CD4-positive, alpha-beta T cell treated with Interleukin-10 for 1 hour (primary cell): Measurements from ENCODE around the gene TIAL1.
"Not testable (repeated sequence)": the region's sequence is repeated elsewhere in the genome, so short reads cannot be mapped to it uniquely, and the experiment has no call there.

Experiments
- DNase-seq: peaks from one replicate; pipeline ENCODE4 v3.0.0-alpha.2; 2020

Gene TIAL1, protein sequence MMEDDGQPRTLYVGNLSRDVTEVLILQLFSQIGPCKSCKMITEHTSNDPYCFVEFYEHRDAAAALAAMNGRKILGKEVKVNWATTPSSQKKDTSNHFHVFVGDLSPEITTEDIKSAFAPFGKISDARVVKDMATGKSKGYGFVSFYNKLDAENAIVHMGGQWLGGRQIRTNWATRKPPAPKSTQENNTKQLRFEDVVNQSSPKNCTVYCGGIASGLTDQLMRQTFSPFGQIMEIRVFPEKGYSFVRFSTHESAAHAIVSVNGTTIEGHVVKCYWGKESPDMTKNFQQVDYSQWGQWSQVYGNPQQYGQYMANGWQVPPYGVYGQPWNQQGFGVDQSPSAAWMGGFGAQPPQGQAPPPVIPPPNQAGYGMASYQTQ

DNA sequence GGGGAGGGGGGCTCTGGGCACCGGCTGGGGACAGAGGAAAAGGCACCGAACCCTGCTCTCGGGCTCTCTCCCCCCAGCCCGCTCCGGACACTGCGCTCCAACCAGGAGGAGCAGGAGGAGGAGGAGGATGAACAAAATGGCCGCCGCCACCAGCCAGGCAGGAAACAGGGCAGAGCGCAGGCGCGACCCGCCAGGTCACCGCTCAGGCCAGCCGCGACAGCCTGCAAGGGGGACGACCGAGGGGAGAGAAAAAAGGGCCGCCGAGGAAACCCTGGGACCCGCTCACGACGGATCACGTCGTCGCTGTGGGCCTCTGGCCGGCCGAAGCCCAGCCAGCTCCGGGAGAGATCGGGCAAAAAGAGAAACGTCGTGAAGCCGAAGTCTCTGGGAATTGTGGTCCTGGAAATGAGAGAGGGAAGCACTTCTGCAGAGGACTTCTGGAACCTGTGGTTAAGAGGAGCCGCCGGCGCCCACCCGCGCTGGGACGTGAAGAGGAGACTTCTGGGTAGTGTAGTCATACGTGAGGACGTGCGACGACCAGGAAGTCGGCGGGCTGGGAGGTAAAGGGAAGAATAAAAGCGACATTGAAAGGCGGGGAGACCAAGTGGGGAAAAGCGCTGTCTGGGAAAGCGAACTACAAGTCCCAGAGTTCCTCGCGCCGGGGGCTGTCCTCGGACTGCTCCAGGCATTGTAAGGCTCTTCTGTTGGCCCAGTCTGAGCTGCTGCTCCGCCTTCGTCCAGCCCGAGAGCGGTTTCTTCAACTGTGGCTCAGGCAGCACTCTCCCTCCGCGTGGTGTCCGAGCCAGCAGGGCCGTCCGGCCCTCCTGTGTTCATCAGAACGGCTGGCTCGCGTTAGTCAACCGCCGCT lies at the start of gene TIAL1:
TIAL1 (minus strand) TSS at position 428 of the 868 bp plus-strand sequence. CDS start 499 bp downstream, outside the sequence.
- peak; percentile 96 for DNase-seq

DNA sequence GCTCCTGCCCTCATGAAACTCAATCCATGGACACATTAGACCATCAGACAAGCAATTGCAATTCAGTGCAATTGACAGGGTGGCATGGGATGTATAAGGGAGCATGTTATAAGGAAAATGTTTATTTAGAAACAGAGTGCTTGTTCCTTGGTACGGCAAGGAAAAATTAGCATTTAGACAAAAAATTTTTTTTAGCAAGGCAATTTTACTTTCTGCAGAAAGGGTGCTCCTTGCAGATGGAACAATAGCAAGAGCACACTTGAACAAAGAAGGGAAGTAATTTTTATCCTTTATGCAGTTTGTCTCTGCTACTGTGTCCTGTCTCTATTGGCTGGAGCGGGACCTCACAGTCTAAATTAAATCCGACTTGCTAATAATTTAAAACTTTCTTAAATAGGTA lies 48.2 kb upstream of the TIAL1 start:
- no peak for DNase-seq

DNA sequence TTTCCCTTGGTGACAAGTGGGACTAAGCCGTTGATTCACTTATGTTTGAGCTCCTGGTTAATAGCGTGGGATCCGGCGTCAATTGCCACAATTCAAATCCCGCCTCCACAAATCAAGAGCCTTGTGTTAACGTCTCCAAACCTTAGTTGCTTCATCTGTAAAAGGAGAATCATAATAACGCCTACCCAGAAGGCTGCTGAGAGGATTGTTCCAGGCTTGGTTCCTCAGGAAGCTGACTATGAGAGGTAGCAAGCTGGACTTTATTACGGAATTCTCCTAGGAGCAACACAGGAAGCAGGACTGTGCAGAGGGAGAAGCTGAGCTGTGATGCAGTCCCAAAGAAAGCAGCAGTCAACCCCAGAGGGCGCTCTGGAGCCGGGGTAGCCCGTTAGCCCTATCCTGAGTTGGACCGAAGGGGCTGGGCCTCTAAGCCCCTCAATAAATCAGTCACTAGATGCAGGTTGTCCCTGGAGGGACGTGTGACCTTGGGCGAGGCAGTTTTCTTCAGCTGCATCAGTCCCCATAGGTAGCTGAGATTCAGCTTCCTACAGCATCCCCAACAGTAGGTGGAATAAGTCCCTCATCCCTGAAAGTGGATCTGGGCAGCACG lies 47.5 kb upstream of the TIAL1 start:
- no peak for DNase-seq

DNA sequence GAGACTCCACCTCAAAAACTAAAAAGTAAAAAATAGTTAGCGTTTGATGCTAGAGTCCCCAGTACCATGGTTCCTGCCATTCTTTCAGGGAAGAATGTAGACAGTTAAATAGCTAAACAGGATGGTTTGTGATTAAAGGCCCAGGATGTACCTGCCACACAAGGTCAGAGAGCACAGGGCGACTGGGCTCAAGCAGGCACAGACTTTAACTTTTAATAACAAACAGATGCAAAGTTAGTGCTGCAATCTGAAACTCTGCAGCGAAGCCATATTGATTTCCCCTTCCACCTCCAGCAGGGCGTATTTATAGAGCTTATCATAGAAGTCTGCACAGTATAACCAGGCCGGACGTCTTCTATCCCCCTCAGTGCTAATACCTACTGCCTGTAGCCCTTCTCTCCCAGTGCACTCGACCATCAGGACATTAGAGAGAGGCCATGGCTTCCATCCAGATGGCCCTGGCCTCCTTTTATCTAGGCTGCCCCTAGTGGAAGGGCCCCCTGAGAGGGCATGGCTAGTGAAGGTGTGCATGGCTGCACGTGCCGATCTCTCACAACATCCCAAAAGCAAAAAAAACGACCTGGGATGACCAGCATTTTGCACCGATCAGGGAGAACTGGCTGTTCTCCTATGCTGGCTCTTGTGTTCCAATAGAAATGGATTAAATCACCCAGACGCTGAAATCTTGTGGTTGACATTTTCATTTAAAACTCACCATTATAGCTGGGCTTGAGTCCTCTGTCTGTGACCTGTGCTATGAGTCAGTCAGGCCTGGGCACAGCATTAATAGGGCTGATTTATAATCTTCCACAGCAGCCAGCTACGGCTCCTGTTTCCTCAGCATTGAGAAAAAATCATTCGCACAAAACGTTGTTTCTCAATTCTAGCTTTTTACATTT lies 46.8 kb upstream of the TIAL1 start:
- DNase-seq, result no peak

DNA sequence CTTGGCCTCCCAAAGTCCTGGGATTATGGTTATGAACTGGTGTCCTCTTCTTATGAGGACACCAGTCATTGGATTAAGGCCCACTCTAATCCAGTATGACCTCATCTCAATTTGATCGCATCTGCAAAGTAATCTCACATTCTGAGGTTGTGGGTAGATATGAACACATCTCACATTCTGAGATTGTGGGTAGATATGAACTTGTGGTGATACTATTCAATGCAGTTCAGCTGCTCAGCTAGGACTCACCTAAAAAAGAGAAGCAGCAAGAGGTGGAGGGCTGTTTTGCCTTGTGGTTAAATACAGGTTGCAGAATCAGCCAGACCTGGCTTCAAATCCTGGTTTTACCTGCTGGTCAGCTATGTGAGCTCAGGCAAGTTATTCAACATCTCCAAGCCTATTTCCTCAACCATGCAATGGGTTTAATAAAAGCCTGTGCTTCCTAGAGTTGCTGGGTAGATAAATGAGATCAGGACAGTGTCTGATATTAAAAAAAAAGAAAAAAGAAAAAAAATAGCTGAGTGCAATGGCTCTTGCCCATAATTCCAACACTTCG lies 45.9 kb upstream of the TIAL1 start:
- peak; percentile 58 for DNase-seq

DNA sequence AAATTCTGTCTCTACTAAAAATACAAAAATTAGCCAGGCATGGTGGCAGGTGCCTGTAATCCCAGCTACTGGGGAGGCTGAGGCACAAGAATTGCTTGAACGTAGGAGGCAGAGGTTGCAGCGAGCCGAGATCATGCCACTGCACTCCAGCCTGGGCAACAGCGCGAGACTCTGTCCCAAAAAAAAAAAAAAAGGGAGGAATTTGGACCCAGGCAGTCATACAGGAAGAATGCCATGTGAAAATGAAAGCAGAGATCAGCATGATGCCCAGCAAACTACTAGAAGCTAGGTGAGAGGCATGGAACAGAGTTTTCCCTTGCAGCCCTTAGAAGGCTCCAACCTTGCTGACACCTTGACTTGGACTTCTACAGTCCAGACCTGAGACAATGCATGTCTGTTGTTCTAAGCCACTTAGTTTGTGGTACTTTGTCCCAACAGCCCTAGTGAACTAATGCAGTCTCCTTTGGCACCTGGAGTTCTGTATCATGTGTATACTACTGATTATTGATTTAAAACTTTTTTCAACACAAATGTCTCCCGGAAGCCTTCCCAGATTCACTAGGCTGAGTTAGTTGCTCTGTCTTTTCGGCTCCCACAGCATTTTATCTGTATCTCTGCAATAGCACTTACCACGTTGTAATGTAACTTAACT lies 44.2 kb upstream of the TIAL1 start:
- DNase-seq, result no peak

DNA sequence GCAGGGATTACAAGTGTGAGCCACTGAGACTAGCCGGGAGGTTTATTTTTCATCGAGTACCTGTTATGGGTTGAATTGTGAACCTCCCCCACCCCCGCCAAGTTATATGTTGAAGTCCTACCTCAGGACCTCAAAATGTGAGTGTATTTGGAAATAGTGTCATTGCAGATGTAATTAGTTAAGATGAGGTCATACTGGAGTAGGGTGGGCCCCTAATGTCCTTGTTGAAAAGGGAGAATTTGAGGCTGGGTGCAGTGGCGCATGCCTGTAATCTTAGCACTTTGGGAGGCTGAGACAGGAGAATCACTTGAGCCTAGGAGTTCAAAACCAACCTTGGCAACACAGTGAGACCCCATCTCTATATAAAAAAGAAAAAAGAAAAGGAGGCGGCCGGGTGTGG lies 43.6 kb upstream of the TIAL1 start:
- no peak for DNase-seq

DNA sequence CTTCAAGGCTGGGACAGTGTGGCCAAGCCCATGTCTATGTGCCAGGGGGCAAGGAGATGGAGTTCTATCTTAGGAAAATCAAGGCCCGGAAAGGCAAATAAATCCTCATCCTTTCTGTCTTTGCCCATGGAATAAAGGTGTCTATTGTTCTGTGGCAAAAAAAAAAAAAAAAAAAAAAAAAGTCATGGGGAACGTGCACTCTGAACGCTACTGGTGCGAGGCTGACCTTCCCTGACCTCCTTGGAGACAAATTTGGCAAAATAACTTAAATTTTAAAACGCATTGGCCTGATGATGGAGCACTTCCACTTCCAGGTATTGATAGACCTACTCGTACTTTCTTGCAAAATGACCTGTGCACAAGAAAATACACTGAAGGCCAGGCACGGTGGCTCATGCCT lies 42.2 kb upstream of the TIAL1 start:
- no peak for DNase-seq

DNA sequence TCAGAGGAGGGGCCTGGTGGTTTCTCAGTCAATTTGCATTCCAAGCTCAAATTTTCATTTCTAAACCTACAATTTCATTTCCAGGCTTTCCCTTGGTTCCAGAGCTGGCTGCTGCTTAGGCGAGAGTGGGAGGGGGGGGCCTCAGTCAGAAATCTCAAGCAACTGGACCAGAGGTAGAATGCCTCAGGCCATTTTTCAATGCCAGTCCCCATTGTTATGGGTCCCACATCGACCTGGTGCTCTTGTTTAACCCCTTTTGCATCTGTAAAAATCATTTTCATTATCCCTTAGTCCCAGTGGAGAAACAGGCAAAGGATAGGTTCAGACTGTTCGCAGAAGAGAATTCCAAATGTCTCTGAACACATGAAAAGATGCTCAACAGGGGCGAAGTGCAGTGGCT lies 40.9 kb upstream of the TIAL1 start:
- DNase-seq, result no peak

DNA sequence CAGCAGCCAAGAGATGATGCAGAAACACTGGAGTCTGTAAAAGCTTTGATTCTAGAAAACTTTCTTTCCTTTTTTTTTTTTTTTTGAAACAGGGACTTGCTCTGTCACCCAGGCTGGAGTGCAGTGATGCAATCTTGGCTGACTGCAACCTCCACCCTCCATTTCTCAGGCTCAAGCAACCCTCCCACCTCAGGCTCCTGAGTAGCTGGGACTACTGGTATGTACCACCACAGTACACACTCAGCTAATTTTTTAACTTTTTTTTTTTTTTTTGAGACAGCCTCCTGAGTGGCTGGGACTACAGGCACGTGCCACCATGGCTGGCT lies 37.4 kb upstream of the TIAL1 start:
- no peak for DNase-seq

DNA sequence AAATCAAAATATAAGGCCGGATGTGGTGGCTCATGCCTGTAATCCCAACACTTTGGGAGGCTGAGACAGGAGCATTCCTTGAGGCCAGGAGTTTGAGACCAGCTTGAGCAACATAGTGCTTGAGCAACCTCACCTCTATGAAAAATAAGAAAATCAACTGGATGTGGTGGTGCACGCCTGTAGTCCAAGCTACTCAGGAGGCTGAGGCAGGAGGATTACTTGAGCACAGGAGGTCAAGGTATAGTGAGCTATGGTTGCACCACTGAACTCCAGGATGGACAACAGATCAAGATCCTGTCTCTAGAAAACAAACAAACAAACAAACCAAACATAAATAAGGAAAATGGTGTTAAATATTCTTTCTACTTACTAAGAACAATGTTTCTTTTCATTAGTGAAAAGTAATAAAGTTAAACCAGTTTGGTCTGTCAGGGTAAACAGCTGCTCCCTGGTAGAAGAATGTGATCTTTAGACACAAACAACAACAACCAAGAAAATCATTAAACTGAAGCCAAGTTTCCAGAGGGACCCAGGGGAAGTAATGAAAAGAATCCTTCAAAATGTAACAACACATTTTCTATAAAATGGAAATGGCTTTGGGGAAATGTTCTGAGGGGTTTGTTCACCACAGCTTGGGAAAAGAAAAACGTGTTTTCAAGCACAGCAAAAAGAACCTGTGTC lies 36.9 kb upstream of the TIAL1 start:
- DNase-seq, result no peak

DNA sequence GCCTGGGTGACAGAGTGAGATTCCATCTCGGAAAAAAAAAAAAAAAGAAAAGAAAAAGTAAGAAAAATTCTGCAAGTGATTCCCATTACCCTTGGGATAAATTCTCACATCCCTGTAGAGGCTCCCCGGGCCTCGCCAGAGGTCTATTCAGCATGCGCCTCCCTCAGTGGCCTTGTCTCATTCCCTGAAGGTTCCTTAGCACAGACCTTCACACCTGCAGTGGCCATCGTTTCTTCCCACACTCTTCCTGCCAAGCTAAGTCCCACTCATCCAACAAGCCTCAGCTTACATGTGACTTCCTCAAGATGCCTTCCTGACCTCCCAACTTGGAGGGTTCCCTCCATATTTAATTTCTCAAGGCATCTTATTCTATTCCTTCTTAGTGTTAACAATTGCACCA lies 33.5 kb upstream of the TIAL1 start:
- no peak for DNase-seq

DNA sequence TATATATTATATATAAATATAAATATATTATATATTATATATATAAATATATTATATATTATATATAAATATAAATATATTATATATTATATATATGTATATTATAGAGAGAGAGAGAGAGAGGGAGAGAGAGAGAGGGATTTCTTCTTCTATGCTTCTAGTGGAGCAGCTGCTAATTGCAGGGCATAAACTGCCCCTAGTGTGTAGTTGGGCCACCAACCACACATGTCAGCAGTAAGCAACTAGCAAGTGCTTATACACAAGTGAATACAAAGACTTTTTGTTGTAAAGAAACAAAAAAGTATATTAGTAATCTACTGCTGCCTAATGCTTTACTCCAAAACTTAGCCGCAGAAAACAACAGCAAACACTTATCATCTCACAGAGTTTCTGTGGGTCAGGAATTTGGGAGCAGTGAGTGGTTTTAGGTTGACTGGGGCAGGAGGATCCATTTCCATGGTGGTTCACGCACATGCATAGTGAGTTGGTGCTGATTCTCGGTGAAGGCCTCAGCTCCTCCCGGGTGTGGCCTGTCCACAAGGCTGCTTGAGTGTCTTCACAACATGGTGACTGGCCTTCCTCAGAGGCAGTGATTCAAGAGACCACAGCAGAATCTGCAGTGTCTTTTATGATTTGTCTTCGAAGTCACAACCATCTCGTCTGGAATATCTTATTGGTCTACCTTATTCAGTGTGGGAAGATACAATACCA lies 29.0 kb upstream of the TIAL1 start:
- DNase-seq, result no peak

DNA sequence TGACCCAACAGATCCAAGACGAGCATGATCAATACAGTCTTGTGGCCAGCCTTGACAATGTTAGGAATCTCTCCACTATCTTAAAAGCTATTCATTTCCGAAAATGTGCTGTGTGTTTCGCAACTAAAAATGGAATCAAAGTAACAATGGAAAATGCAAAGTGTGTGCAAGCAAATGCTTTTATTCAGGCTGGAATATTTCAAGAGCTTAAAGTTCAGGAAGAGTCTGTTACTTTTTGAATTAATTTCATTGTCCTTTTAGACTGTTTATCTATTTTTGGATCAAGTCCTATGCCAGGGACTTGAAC lies 24.3 kb upstream of the TIAL1 start:
- DNase-seq, result no peak

DNA sequence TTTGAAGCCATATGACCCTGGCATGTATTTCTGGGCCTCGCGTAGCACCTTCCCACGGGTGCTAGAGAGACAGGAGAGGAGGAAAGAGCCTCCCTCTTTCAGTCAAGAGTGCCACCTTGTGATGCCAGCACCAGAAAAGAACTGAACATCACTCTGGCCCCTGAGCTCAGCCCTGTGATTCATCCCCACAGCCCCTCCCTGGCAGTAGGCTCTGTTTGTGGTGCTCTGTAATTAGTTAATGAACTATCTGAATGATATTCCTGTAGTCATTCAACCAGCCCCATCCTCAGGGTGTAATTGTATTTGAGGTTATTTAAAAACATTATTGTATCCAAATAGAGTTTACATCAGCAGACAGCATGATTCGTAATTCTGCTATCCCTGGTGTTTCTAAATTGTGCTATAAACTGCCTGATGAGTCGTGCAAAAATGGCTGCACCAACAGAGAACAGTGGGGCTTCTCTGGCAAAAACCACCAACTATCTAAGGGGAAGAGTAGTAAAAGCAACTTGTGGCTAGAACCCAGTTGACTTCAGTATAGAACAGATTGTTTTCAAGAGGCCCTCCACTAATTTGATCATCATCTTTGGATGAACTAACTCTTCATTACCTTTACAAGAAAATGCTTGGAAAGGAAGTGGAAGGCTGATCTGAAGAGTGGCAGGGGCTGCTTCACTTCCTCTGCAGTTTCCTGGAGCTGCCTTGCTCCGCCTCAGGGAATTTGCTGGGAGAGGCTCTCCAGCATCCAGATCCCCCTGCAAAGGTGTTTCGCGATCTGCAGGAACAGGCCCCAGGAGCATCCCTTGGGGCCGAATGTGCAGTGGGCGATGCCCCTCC lies 23.7 kb upstream of the TIAL1 start:
- no peak for DNase-seq

DNA sequence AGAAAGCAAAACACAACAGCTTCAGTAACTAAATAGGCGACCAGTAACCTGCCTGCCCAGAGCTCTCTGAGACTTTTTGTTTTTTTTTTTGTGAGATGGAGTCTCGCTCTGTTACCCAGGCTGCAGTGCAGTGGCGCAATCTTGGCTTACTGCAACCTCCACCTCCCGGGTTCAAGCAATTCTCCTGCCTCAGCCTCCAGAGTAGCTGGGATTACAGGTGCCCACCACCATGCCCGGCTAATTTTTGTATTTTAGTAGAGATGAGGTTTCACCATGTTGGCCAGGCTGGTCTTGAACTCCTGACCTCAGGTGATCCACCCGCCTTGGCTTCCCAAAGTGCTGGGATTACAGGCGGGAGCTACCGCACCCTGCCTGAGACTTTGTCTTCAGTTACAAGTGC lies 23.0 kb upstream of the TIAL1 start:
- not testable (repeated sequence) for DNase-seq

DNA sequence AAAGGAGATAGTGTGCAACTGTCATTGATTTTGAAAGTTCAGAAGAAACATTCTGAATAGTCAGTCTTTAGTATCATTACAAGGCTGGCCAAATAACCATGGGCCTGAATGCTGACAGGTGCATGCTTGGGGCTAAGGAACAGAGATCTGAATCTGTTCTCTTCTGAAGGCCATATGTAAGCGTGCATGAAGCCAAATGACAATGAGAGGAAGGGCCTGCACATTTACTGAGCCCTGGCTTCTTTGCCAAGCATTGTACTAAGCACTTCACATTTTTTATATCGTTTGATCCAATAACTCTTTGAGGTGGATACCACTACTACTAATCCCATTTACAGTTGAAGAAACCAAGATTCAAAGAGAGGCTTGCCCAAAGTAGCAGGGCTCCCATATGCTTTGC lies 22.5 kb upstream of the TIAL1 start:
- DNase-seq, result no peak

DNA sequence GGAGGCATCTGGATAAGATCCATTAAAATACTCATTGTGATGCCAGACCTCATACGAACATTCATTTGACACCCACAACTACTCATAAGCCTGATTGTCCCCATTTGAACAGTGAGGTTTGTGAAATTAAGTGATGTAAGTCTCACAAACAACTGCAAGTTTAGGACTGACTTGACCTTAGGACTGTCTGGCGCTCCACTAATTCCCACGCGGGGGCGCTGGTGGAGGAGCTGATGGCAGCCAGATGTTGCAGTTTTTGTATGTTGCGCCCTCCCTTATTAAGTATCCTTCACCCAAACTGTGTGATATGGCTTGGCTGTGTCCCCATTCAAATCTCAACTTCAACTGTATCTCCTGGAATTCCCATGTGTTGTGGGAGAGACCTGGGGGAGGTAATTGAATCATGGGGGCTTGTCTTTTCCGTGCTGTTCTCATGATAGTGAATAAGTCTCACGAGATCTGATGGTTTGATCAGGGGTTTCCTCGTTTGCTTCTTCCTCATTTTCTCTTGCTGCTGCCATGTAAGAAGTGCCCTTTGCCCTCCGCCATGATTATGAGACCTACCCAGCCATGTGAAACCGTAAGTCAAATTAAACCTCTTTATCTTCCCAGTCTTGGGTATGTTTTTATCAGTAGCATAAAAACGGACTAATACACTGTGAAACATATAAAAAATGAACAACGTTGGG lies 20.3 kb upstream of the TIAL1 start:
- DNase-seq, result no peak

DNA sequence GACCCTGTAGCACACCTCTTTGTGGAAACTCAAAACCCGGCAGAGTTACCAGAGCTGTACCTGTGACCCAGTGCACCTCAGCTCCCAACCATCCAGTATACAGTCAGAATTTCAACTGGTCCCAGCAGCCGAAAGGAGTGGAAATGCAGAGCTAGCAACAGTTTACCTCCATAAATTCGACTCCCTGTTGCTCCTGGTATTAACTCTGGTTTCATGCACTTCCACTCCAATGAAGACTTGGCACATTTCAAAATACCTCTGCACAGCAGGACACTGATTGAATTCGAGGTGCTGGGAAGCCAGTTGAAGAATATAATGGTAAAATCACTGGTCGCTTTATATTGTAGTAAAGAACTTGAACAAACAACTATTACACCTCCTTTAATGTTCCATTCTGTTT lies 17.9 kb upstream of the TIAL1 start:
- no peak for DNase-seq
